CD14-positive monocyte (primary cell): ENCODE results near the gene RMDN3. TPM values are rescaled to one million over a fixed set of nuclear protein-coding genes. Genes with fewer than 3 reads are reported as not detected.

Source experiments
- DNase-seq, 3 donors: peaks; one replicate each; pipeline ENCODE4 v3.0.0-alpha.2; 2011 to 2022
- H2AFZ ChIP-seq: 2 replicates; pipeline ENCODE4 v1.6.0; 2012; ENCODE audit warnings: mild to moderate bottlenecking, low read depth, low read length, inconsistent platforms; ENCODE audit not compliant: insufficient read depth, poor library complexity, severe bottlenecking
- H3K27ac ChIP-seq, 2 donors: 1 replicate in 1 of 2; 2 replicates in 1 of 2; pipeline ENCODE4 v1.5.1; 2012 to 2013; ENCODE audit warnings: low read length in 2 of 2, control low read depth in 1 of 2, inconsistent platforms in 1 of 2, low read depth in 1 of 2, mild to moderate bottlenecking in 1 of 2
- H3K27me3 ChIP-seq, 2 donors: one replicate each; pipeline versions ENCODE4 v1.6.0 to v1.6.1; 2011 to 2013; ENCODE audit warnings: low read length in 2 of 2; ENCODE audit not compliant: control insufficient read depth in 2 of 2, insufficient read depth in 2 of 2
- H3K36me3 ChIP-seq, 2 donors: replicated peaks in 1 of 2; 1 replicate in 1 of 2; 2 replicates in 1 of 2; pipeline versions ENCODE4 v1.5.1 to v1.6.1; 2012 to 2013; ENCODE audit warnings: low read length in 2 of 2, control low read depth in 1 of 2, inconsistent platforms in 1 of 2, mild to moderate bottlenecking in 1 of 2; ENCODE audit not compliant: insufficient read depth in 2 of 2, control insufficient read depth in 1 of 2
- H3K4me1 ChIP-seq, 2 donors: 1 replicate in 1 of 2; 2 replicates in 1 of 2; pipeline versions ENCODE4 v1.5.1 to v1.6.1; 2012 to 2013; ENCODE audit warnings: low read length in 2 of 2, control low read depth in 1 of 2, inconsistent platforms in 1 of 2, mild to moderate bottlenecking in 1 of 2, moderate library complexity in 1 of 2; ENCODE audit not compliant: insufficient read depth in 2 of 2, control insufficient read depth in 1 of 2
- H3K4me2 ChIP-seq: replicated peaks from 2 replicates; pipeline ENCODE3; 2012; ENCODE audit warnings: low read length, moderate library complexity, mild to moderate bottlenecking; ENCODE audit not compliant: poor library complexity, severe bottlenecking; ENCODE audit errors: extremely low read depth
- H3K4me3 ChIP-seq, 3 experiments: fragments of 200-600 bp in 1 of 3; sonication (generic) in 1 of 3; replicated peaks in 1 of 3; 1 replicate in 2 of 3; 2 replicates in 1 of 3; pipeline ENCODE4 v1.5.1; 2011 to 2013; ENCODE audit warnings: low read length in 3 of 3, mild to moderate bottlenecking in 3 of 3, control low read depth in 2 of 3, low read depth in 2 of 3, inconsistent platforms in 1 of 3, moderate library complexity in 1 of 3
- H3K79me2 ChIP-seq: 2 replicates; pipeline ENCODE4 v1.6.0; 2012; ENCODE audit warnings: mild to moderate bottlenecking, control low read depth, inconsistent platforms, low read length, moderate library complexity; ENCODE audit not compliant: insufficient read depth
- H3K9ac ChIP-seq: 2 replicates; pipeline ENCODE4 v1.6.0; 2017; ENCODE audit warnings: low read length, mild to moderate bottlenecking; ENCODE audit not compliant: insufficient read depth, poor library complexity, severe bottlenecking
- H3K9me3 ChIP-seq, 2 donors: replicated peaks in 1 of 2; 1 replicate in 1 of 2; 2 replicates in 1 of 2; pipeline versions ENCODE4 v1.5.1 to v1.6.1; 2012 to 2013; ENCODE audit warnings: low read length in 2 of 2, control low read depth in 1 of 2; ENCODE audit not compliant: control insufficient read depth in 1 of 2, insufficient read depth in 1 of 2
- H4K20me1 ChIP-seq: 2 replicates; pipeline ENCODE4 v1.6.0; 2012; ENCODE audit warnings: mild to moderate bottlenecking, low read length, control low read depth, moderate library complexity; ENCODE audit not compliant: insufficient read depth
- H3K27ac Mint-ChIP-seq, 7 donors: one replicate each; pipeline ENCODE4 v1.8.0; 2020; ENCODE audit warnings: mild to moderate bottlenecking in 7 of 7, mixed read lengths in 7 of 7, moderate library complexity in 6 of 7, inconsistent platforms in 2 of 7
- H3K27me3 Mint-ChIP-seq, 3 donors: one replicate each; pipeline ENCODE4 v1.8.0; 2021 to 2022; ENCODE audit warnings: low read depth in 3 of 3, mild to moderate bottlenecking in 3 of 3, mixed read lengths in 3 of 3, moderate library complexity in 3 of 3, inconsistent platforms in 1 of 3
- H3K36me3 Mint-ChIP-seq, 2 donors: one replicate each; pipeline ENCODE4 v1.8.0; 2020; ENCODE audit warnings: mixed read lengths in 2 of 2, inconsistent platforms in 1 of 2, mild to moderate bottlenecking in 1 of 2
- H3K4me1 Mint-ChIP-seq: one replicate; pipeline ENCODE4 v1.8.0; 2020; ENCODE audit warnings: mild to moderate bottlenecking, mixed read lengths
- H3K4me3 Mint-ChIP-seq, 2 donors: one replicate each; pipeline ENCODE4 v1.8.0; 2020; ENCODE audit warnings: mild to moderate bottlenecking in 2 of 2, mixed read lengths in 2 of 2, moderate library complexity in 1 of 2
- H3K9me3 Mint-ChIP-seq, 7 donors: one replicate each; pipeline ENCODE4 v1.8.0; 2020 to 2022; ENCODE audit warnings: mixed read lengths in 7 of 7, mild to moderate bottlenecking in 6 of 7, moderate library complexity in 6 of 7, inconsistent platforms in 2 of 7
- WGBS: methylation state at CpG from one replicate; pipeline ENCODE4 v1.1.5; 2013; ENCODE audit warnings: missing lambda C conversion rate; ENCODE audit not compliant: insufficient coverage; 5-methylcytosine and 5-hydroxymethylcytosine counted together
- intact Hi-C, 2 donors: fragments of 100-400 bp; cut with micrococcal nuclease; formaldehyde crosslinking; loops; one replicate each; pipeline versions ENCODE4 v1.15.0 to v1.15.1; 2023
- polyA plus RNA-seq, 3 donors: library from polyadenylated mRNA; depleted of rRNA in 1 of 3; unstranded in 2 of 3; stranded (reverse) in 1 of 3; fragments of 300-500 nt in 2 of 3; fragments of >200 nt in 1 of 3; fragmentation: Illumina TruSeq in 2 of 3; gene quantifications; 1 replicate in 2 of 3; 2 replicates in 1 of 3; pipeline ENCODE4 v1.2.3, GENCODE V29; 2012 to 2021
- TF ChIP-seq, protein P1 (sequence below): fragments of 200-600 bp; IDR thresholded peaks from one replicate; pipeline ENCODE4 v1.8.0; 2022; ENCODE audit warnings: antibody characterized with exemption, mild to moderate bottlenecking

The RMDN3 gene
- polyA plus RNA-seq, 3 donors, result 9.8 to 13.5 (median 13.2) TPM

DNA sequence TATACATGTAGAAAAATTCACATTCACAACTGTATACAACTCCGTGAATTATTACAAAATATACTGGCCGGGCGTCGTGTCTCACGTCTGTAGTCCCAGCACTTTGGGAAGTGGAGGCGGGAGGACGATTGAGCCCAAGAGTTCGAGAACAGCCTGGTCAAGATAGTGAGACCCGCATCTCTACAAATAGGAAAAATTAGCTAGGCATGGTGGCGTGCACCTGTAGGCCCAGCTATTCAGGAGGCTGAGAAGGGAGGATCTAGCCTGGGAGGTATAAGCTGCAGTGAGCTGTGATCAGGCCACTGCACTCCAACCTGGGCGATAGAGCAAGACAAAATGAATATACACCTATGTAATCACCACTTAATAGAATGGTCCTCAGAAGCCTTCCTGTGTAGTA lies 58.8 kb downstream of the RMDN3 start:
- H4K20me1 ChIP-seq, result no peaks in the 10 kb centered on the region
- no peak overlapping the region for H3K9ac ChIP-seq
- no peaks in the 10 kb centered on the region for H3K27me3 ChIP-seq
- 76% methylated on average over 9 of the region's 11 CpGs for WGBS
- Mint-ChIP-seq H3K27ac (no peak overlapping the region), H3K27me3 (no peaks in the 10 kb centered on the region), H3K9me3 (no peaks in the 10 kb centered on the region), H3K4me3 (peak overlapping the region; percentile 99 to 100), H3K36me3 (peaks cover 13 to 26% of the 10 kb centered on the region in 2 donors), H3K4me1 (peaks cover 30% of the 10 kb centered on the region)
- peaks cover 16 to 21% of the 10 kb centered on the region in 2 donors for H3K4me1 ChIP-seq
- no peaks in the 10 kb centered on the region for H3K9me3 ChIP-seq
- peak overlapping the region; percentile 96 for H2AFZ ChIP-seq
- peak overlapping the region in 1 of 3 experiments; percentile 100 for H3K4me3 ChIP-seq
- peaks cover 45% of the 10 kb centered on the region for H3K79me2 ChIP-seq
- no peak overlapping the region for H3K27ac ChIP-seq
- DNase-seq, result no peak
- TF ChIP-seq, protein P1, sequence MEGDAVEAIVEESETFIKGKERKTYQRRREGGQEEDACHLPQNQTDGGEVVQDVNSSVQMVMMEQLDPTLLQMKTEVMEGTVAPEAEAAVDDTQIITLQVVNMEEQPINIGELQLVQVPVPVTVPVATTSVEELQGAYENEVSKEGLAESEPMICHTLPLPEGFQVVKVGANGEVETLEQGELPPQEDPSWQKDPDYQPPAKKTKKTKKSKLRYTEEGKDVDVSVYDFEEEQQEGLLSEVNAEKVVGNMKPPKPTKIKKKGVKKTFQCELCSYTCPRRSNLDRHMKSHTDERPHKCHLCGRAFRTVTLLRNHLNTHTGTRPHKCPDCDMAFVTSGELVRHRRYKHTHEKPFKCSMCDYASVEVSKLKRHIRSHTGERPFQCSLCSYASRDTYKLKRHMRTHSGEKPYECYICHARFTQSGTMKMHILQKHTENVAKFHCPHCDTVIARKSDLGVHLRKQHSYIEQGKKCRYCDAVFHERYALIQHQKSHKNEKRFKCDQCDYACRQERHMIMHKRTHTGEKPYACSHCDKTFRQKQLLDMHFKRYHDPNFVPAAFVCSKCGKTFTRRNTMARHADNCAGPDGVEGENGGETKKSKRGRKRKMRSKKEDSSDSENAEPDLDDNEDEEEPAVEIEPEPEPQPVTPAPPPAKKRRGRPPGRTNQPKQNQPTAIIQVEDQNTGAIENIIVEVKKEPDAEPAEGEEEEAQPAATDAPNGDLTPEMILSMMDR, result no peak
- peaks cover 3 to 30% of the 10 kb centered on the region in 2 donors for H3K36me3 ChIP-seq
- intact Hi-C loops, result loop anchor here (5.0 to 10.0 kb wide), 7 partner anchors 61 to 199 kb away; partner anchors contain the start of genes C15orf62 (in 1 of the 2), CCDC32 (in 1 of the 2), DNAJC17 (in 1 of the 2) and GCHFR (in 1 of the 2)
- peak overlapping the region; percentile 100 for H3K4me2 ChIP-seq

DNA sequence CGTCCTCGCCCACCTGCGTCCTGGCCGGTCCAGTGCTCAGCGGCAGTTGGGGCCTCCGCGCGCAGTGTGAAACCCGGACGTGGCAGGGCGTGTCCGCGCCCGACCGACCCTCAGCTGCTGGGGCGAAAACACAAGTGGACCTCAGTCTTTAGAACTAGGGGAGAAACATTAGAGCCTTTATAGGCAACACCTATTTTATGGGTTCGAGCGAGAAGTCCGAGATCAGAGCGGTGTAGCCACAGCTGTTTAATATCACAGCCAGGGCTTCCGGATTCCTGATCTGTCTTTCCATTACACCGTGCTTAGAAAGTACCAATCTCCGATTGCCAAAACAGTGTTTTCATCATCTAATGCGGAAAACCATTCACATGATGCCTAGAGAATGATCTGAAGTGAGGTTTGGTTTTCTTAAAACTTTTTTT lies 59.6 kb downstream of the RMDN3 start:
- no peaks in the 10 kb centered on the region for H3K27me3 ChIP-seq
- H2AFZ ChIP-seq, result peak overlapping the region; percentile 96
- Mint-ChIP-seq H3K4me1 (peaks cover 30% of the 10 kb centered on the region), H3K9me3 (no peaks in the 10 kb centered on the region), H3K36me3 (peaks cover 13 to 20% of the 10 kb centered on the region in 2 donors), H3K27me3 (no peaks in the 10 kb centered on the region), H3K4me3 (peak overlapping the region; percentile 99 to 100), H3K27ac (peak overlapping the region in 4 of 7 donors; percentile 33 to 91 (median 84))
- peak overlapping the region in 1 of 2 donors; percentile 84 for H3K27ac ChIP-seq
- H3K9me3 ChIP-seq, result no peaks in the 10 kb centered on the region
- peaks cover 16 to 21% of the 10 kb centered on the region in 2 donors for H3K4me1 ChIP-seq
- intact Hi-C loops, result loop anchor here (5.0 to 10.0 kb wide), 7 partner anchors 62 to 199 kb away; partner anchors contain the start of genes C15orf62 (in 1 of the 2), CCDC32 (in 1 of the 2), DNAJC17 (in 1 of the 2) and GCHFR (in 1 of the 2)
- peak overlapping the region; percentile 100 for H3K4me2 ChIP-seq
- DNase-seq, result no peak
- H4K20me1 ChIP-seq, result no peaks in the 10 kb centered on the region
- peaks cover 0 to 22% of the 10 kb centered on the region in 2 donors for H3K36me3 ChIP-seq
- TF ChIP-seq, protein P1, result no peak
- H3K9ac ChIP-seq, result peak overlapping the region; percentile 72
- H3K79me2 ChIP-seq, result peaks cover 45% of the 10 kb centered on the region
- 0% methylated on average over 21 of the region's 24 CpGs for WGBS
- peak overlapping the region; percentile 58 to 100 (median 95) for H3K4me3 ChIP-seq
